GM12872 (cell line): ENCODE data around the gene PKNOX2.

Experiments
- CTCF ChIP-seq: IDR thresholded peaks from 3 replicates; pipeline ENCODE4 v1.5.1; 2011; ENCODE audit warnings: low read depth, mild to moderate bottlenecking, low read length, moderate library complexity; ENCODE audit not compliant: insufficient read depth

Gene PKNOX2

DNA sequence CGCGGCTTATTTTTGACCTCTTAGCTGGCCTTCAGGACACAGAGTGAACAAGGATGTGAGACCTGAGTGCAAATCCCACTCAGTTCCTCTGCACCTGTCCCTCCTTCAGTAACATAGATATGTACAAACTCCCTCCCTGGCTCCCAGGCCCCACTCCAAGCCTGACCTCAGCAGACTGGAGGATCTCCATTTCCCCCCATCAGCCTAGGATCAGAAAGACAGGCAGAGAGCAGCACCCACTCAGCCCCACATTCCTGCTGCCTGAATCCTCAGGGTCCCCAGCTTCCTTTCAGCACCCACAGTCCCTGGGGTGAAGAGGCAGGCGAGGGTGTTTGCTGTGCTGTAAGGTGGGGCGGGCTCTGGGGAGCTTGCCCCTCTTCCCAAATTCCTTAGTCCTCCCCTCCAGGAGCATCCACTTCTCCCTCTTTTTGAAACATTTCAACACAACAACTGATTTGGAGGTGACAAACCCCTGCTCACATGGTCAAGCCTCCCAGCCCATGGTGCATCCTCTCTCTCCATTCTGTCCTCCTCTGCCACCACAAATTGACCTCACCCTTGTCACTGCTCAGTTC lies 180.4 kb downstream of the PKNOX2 start:
- no peak for TF ChIP-seq CTCF

DNA sequence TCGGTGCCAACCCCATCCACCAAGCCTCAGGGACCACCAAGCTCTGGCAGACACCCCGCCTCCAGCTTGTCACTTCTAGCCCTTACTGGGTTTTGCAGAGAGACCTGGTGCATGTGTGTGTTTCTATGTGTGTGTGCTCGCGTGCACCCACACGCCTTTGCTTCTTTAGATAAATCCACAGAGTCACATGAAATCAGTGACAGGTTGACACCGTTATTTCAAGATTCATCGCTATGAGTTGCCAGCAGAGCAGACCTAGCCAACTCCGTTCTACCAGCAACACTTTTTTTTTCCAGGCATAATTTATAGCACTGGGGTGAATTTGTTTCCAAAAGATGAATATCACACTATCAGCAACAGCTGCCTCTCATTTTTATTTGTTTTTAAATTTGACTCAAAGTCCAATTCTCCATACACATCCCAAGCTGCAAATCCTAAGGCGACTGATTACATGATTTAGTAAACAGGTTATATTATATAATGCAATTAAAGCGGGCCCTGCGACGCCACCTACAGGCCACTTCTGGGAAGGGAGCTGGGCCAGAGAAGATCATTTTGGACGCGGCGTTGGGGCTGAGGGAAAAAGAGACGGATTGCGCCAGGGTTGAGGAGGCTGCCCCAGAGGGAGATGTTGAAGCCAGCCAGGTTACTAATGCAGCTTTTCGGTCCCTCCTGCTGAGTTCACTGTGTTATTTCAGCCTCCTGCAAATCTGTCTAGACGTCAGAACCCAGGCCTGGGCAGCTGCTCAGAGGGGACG lies 181.0 kb downstream of the PKNOX2 start:
- peak; percentile 71 for TF ChIP-seq CTCF

DNA sequence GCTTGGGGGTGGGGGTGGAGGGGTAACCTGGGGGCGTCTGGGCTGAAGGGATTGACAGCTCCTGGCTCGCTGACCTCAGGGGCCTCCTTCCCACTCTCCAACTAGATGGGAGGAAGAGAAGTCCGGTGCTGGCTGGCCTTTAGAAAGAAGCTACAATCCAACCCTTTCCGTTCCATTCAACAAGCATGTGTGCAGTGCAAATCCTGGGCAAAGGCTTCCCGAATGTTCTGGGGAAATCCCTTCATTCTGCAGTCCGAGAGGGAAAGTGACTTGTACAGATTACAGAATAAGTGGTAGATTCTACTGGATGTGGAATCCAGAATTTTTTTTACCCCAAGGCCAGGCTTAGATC lies 181.6 kb downstream of the PKNOX2 start:
- no peak for TF ChIP-seq CTCF

- 0 out of 3 replicates have a peak, but pooled peaks have one; percentile 2 for TF ChIP-seq CTCF
Observed at GRCh38 chr11:125346565-125347260, 182.2 kb downstream of the PKNOX2 start.

- no peak for TF ChIP-seq CTCF
Observed at GRCh38 chr11:125347261-125347585, 182.7 kb downstream of the PKNOX2 start.

DNA sequence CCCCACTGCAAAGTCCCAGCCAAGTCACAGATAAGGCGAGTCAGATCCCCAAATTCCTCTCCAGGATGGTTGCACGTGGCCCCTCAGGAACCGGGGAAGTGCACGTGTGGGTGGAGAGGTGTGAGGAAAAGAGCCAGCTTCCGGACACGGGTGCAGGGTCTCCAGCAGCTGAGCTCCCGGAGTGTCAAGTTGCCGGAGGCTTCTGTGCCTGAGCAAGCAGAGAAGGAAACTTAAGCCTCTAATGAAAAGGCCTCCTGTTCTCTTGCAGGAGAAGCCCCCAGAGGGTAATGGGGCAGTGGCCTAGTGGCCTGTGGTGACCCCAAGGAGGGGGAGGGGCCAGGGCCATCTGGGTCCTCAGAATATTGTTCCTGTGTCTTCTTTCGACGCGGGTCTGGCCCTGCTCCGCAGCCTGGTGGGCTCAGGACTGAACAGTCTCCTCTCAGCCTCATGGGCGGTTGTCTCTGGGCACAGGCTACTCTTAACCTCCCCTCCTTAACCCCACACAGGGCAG lies 183.6 kb downstream of the PKNOX2 start:
- TF ChIP-seq CTCF = no peak

DNA sequence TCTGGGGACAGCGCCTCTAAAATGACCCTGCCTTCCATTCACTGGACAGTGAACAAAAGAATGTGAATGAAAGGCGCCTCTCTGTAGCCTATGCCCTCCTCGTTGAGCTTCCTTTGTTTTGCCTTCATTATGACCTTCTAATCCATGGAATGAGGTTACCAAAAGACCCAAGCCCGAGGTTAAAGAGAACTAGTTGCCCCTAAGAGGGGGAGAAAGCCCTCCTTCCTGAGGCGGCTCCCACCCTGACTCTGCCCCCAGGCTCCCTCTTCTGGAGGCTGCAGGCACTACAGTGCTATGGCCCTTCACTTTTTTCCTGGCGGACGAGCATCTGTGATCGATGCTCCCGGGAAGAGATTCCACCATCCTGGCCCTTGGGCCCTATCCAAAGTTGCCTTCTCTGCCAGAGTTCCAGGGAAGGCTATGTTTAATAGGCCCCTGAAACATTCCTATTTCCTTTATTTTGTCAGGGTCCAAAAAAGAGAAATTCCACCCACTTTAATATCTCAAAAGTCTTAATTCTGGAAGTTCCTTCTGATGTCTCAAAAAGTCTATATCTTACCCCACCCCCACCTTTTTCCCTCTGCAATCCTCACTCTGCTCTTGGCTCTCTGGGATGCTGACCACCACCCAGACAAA lies 184.2 kb downstream of the PKNOX2 start:
- TF ChIP-seq CTCF = peak; percentile 92
